Astrocyte (in vitro differentiated cells and primary cell): ENCODE measurements around the gene EGLN1.

ENCODE experiments used
- EZH2 ChIP-seq: IDR thresholded peaks from 2 replicates; pipeline ENCODE4 v1.6.1; 2012; ENCODE audit warnings: mild to moderate bottlenecking, low read length, inconsistent platforms; ENCODE audit not compliant: insufficient read depth
- TF ChIP-seq, protein P1 (sequence below): IDR thresholded peaks from 2 replicates; pipeline ENCODE4 v1.5.1; 2011; ENCODE audit warnings: low read depth, mild to moderate bottlenecking, inconsistent platforms, low read length, moderate library complexity; ENCODE audit not compliant: insufficient read depth

- TF ChIP-seq, protein P1, sequence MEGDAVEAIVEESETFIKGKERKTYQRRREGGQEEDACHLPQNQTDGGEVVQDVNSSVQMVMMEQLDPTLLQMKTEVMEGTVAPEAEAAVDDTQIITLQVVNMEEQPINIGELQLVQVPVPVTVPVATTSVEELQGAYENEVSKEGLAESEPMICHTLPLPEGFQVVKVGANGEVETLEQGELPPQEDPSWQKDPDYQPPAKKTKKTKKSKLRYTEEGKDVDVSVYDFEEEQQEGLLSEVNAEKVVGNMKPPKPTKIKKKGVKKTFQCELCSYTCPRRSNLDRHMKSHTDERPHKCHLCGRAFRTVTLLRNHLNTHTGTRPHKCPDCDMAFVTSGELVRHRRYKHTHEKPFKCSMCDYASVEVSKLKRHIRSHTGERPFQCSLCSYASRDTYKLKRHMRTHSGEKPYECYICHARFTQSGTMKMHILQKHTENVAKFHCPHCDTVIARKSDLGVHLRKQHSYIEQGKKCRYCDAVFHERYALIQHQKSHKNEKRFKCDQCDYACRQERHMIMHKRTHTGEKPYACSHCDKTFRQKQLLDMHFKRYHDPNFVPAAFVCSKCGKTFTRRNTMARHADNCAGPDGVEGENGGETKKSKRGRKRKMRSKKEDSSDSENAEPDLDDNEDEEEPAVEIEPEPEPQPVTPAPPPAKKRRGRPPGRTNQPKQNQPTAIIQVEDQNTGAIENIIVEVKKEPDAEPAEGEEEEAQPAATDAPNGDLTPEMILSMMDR, result no peak
- no peak for TF ChIP-seq EZH2
These were observed 6.3 kb upstream of the EGLN1 start for GRCh38 chr1:231428377-231428776.
